HCT116 (cell line): ENCODE data around the gene BRINP3. TPM values are rescaled to one million over a fixed set of nuclear protein-coding genes. Genes with fewer than 3 reads are reported as not detected.

Experiments
- ATAC-seq: fragments of 200-7000 bp; cut with Tn5 transposase; 2 replicates; pipeline ENCODE4 v1.9.1; 2020; ENCODE audit warnings: mild to moderate bottlenecking, moderate library complexity
- BruUV-seq: library from RNA; stranded (reverse); fragments of 400-500 nt; replicated peaks from 2 replicates; lab custom pipeline; 2021; lab: Mats Ljungman, UMichigan
- CTCF ChIA-PET: fragments of 300-600 bp; sonication (Branson Sonifier 250); formaldehyde crosslinking; loops from one replicate; lab custom pipeline; 2021; ENCODE audit warnings: antibody characterized with exemption; lab: Charles Lee
- POLR2A ChIA-PET: fragments of 300-600, 350-600 bp; sonication (Branson Sonifier 250); formaldehyde crosslinking; loops from one replicate; lab custom pipeline; 2021; ENCODE audit warnings: antibody characterized with exemption; lab: Charles Lee
- RAD21 ChIA-PET, 2 experiments: fragments of 300-600 bp; sonication (Branson Sonifier 250); formaldehyde crosslinking; loops; one replicate each; lab custom pipeline; 2023; ENCODE audit warnings: low total read pairs in 2 of 2; ENCODE audit not compliant: uncharacterized antibody in 2 of 2, unreplicated experiment in 2 of 2, low non-redundant PET in 1 of 2; lab: Charles Lee
- DNase-seq: peaks from one replicate; pipeline ENCODE4 v3.0.0-alpha.2; 2010; ENCODE audit warnings: low read depth, low spot score
- H2AFZ ChIP-seq: fragments of 200-600 bp; shearing (Covaris generic), sonication (generic); 2 replicates; pipeline ENCODE4 v1.6.1; 2017; ENCODE audit warnings: low read depth, mixed run types, mixed read lengths, antibody characterized with exemption, low read length; ENCODE audit not compliant: poor library complexity, severe bottlenecking
- H3K27ac ChIP-seq: 2 replicates; pipeline ENCODE4 v1.5.1; 2012; ENCODE audit warnings: low read depth, low read length
- H3K27me3 ChIP-seq: fragments of 200-600 bp; sonication (generic); 2 replicates; pipeline ENCODE4 v1.6.1; 2016; ENCODE audit warnings: mixed run types, low read length, mixed read lengths; ENCODE audit not compliant: insufficient read depth
- H3K36me3 ChIP-seq, 2 experiments: fragments of 200-500 bp in 1 of 2; fragments of 200-600 bp in 1 of 2; sonication (Bioruptor generic) in 1 of 2; sonication (generic) in 1 of 2; 2 replicates each; pipeline versions ENCODE4 v1.5.1 to v1.6.1; 2014 to 2016; ENCODE audit warnings: low read length in 2 of 2, inconsistent platforms in 1 of 2, mixed read lengths in 1 of 2, mixed run types in 1 of 2; ENCODE audit not compliant: insufficient read depth in 2 of 2, control insufficient read depth in 1 of 2
- H3K4me1 ChIP-seq, 2 experiments: fragments of 200-600 bp in 1 of 2; sonication (generic) in 1 of 2; 2 replicates each; pipeline versions ENCODE4 v1.5.1 to v1.6.1; 2012 to 2017; ENCODE audit warnings: low read length in 2 of 2, inconsistent platforms in 1 of 2, mild to moderate bottlenecking in 1 of 2, mixed read lengths in 1 of 2, mixed run types in 1 of 2, moderate library complexity in 1 of 2; ENCODE audit not compliant: insufficient read depth in 2 of 2, control insufficient read depth in 1 of 2
- H3K4me2 ChIP-seq: fragments of 200-600 bp; sonication (generic); 2 replicates; pipeline ENCODE4 v1.6.1; 2017; ENCODE audit warnings: mixed run types, low read length, mixed read lengths
- H3K4me3 ChIP-seq, 2 experiments: fragments of 200-600 bp in 1 of 2; sonication (generic) in 1 of 2; replicated peaks in 1 of 2; 2 replicates each; pipeline ENCODE4 v1.5.1; 2011 to 2016; ENCODE audit warnings: low read length in 2 of 2, control low read depth in 1 of 2, low read depth in 1 of 2, mild to moderate bottlenecking in 1 of 2, mixed read lengths in 1 of 2, mixed run types in 1 of 2
- H3K79me2 ChIP-seq: fragments of 200-600 bp; sonication (generic); 2 replicates; pipeline ENCODE4 v1.6.1; 2017; ENCODE audit warnings: mild to moderate bottlenecking, mixed run types, low read length, moderate library complexity, mixed read lengths; ENCODE audit not compliant: insufficient read depth
- H3K9ac ChIP-seq: fragments of 200-600 bp; sonication (generic); 2 replicates; pipeline ENCODE4 v1.6.1; 2016; ENCODE audit warnings: low read length, mixed read lengths
- H3K9me2 ChIP-seq: fragments of 200-600 bp; sonication (generic), shearing (Covaris generic); 2 replicates; pipeline ENCODE4 v1.6.1; 2017; ENCODE audit warnings: mixed run types, mild to moderate bottlenecking, moderate library complexity; ENCODE audit not compliant: insufficient read depth
- H3K9me3 ChIP-seq, 2 experiments: fragments of 200-500 bp in 1 of 2; fragments of 200-600 bp in 1 of 2; sonication (Bioruptor generic) in 1 of 2; sonication (generic) in 1 of 2; 2 replicates each; pipeline ENCODE4 v1.6.1; 2014 to 2017; ENCODE audit warnings: low read length in 2 of 2, mixed read lengths in 2 of 2, inconsistent platforms in 1 of 2, low read depth in 1 of 2, mild to moderate bottlenecking in 1 of 2, mixed run types in 1 of 2, moderate library complexity in 1 of 2; ENCODE audit not compliant: control insufficient read depth in 1 of 2, insufficient read depth in 1 of 2
- H4K20me1 ChIP-seq: fragments of 200-600 bp; sonication (generic), shearing (Covaris generic); 2 replicates; pipeline ENCODE4 v1.6.1; 2017; ENCODE audit warnings: mixed run types, mild to moderate bottlenecking, moderate library complexity; ENCODE audit not compliant: insufficient read depth
- ELF1 ChIP-seq: IDR thresholded peaks from 2 replicates; pipeline ENCODE4 v1.6.1; 2012; ENCODE audit warnings: low read depth, borderline replicate concordance
- EZH2phosphoT487 ChIP-seq: fragments of 200-600 bp; IDR thresholded peaks from 2 replicates; pipeline ENCODE4 v1.6.1; 2018; ENCODE audit warnings: antibody characterized with exemption, borderline replicate concordance
- JUND ChIP-seq: IDR thresholded peaks from 2 replicates; pipeline ENCODE4 v1.6.1; 2012
- POLR2A ChIP-seq: IDR thresholded peaks from 2 replicates; pipeline ENCODE4 v1.7.0; 2011; ENCODE audit warnings: borderline replicate concordance; ENCODE audit not compliant: insufficient read depth, insufficient read length; ENCODE audit errors: extremely low read depth
- RAD21 ChIP-seq: IDR thresholded peaks from 2 replicates; pipeline ENCODE4 v1.6.1; 2012; ENCODE audit warnings: low read depth, mild to moderate bottlenecking
- SIN3A ChIP-seq: IDR thresholded peaks from 2 replicates; pipeline ENCODE4 v1.6.1; 2012; ENCODE audit warnings: low read depth
- SRF ChIP-seq: IDR thresholded peaks from 2 replicates; pipeline ENCODE4 v1.6.1; 2012; ENCODE audit warnings: low read depth
- TCF7L2 ChIP-seq: IDR thresholded peaks from 2 replicates; pipeline ENCODE4 v1.7.0; 2011; ENCODE audit warnings: borderline replicate concordance, inconsistent platforms; ENCODE audit not compliant: insufficient read depth, insufficient read length; ENCODE audit errors: extremely low read depth
- ZFX ChIP-seq: fragments of 450-650 bp; IDR thresholded peaks from 2 replicates; pipeline ENCODE4 v1.6.1; 2017
- intact Hi-C: fragments of 100-400 bp; cut with micrococcal nuclease; formaldehyde crosslinking; loops from 2 replicates; pipeline ENCODE4 v1.10.0; 2022
- total RNA-seq: library from RNA; stranded (reverse); gene quantifications from one replicate; pipeline ENCODE4 v1.2.1, GENCODE V29; 2021; ENCODE audit not compliant: unreplicated experiment
- TF ChIP-seq, protein P1 (sequence below), 3 experiments: fragments of 200-600 bp in 1 of 3; sonication (generic) in 1 of 3; IDR thresholded peaks in 2 of 3; conservative IDR thresholded peaks in 1 of 3; 2 replicates each; pipeline ENCODE4 v1.5.1; 2012 to 2017; ENCODE audit warnings: low read depth in 2 of 3, low read length in 2 of 3, antibody characterized with exemption in 1 of 3, borderline replicate concordance in 1 of 3, control low read depth in 1 of 3, mild to moderate bottlenecking in 1 of 3, mixed read lengths in 1 of 3, mixed run types in 1 of 3, moderate library complexity in 1 of 3; ENCODE audit not compliant: insufficient read depth in 1 of 3
- TF ChIP-seq, protein P2 (sequence below): IDR thresholded peaks from 2 replicates; pipeline ENCODE4 v1.6.1; 2012

BRINP3 gene
- total RNA-seq, 1 experiment from 2014 or later: not detected

DNA sequence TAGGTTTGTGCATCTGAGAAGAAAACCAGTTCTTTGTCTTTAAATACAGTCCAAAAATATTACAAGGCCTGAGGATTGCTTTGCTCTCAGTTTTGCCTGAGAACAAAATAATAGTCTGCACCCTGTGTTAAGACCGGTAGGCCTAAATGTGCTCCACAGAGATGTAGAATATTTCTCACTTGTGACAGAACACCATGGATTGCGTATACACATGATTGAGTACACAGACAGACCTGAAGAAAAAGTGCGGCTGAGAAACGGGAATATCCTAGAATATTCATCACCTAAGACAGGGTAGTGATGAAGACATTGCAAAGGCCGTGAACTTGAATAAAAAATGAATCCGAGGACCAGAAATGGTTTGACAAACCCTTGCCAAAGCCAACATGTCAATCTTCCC lies 155.4 kb downstream of the BRINP3 start:
- no peaks in the 10 kb centered on the region for H3K9me3 ChIP-seq
- ATAC-seq (no peak), DNase-seq (no peak)
- ChIA-PET POLR2A (no interaction called here), CTCF (no interaction called here), RAD21 (no interaction called here)
- H3K9me2 ChIP-seq: no peaks in the 10 kb centered on the region
- no peaks in the 10 kb centered on the region for H4K20me1 ChIP-seq
- no peak overlapping the region for H3K27ac ChIP-seq
- no peak overlapping the region for H2AFZ ChIP-seq
- no peaks in the 10 kb centered on the region for H3K4me1 ChIP-seq
- no peak for TF ChIP-seq SIN3A
- no peak for TF ChIP-seq ZFX
- no peak for TF ChIP-seq RAD21
- TF ChIP-seq, protein P1, sequence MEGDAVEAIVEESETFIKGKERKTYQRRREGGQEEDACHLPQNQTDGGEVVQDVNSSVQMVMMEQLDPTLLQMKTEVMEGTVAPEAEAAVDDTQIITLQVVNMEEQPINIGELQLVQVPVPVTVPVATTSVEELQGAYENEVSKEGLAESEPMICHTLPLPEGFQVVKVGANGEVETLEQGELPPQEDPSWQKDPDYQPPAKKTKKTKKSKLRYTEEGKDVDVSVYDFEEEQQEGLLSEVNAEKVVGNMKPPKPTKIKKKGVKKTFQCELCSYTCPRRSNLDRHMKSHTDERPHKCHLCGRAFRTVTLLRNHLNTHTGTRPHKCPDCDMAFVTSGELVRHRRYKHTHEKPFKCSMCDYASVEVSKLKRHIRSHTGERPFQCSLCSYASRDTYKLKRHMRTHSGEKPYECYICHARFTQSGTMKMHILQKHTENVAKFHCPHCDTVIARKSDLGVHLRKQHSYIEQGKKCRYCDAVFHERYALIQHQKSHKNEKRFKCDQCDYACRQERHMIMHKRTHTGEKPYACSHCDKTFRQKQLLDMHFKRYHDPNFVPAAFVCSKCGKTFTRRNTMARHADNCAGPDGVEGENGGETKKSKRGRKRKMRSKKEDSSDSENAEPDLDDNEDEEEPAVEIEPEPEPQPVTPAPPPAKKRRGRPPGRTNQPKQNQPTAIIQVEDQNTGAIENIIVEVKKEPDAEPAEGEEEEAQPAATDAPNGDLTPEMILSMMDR (IDR thresholded peaks at IDR 0.05 in 2 of 3, conservative IDR thresholded peaks at IDR 0.05 in 1 of 3; ENCODE audit: borderline replicate concordance in 1 of 3, insufficient read depth in 1 of 3, low read depth in 2 of 3, low read length in 2 of 3): no peak
- TF ChIP-seq POLR2A: no peak
- TF ChIP-seq SRF: no peak
- TF ChIP-seq TCF7L2: no peak
- TF ChIP-seq EZH2phosphoT487: no peak
- TF ChIP-seq ELF1: no peak
- no peak for TF ChIP-seq JUND
- TF ChIP-seq, protein P2, sequence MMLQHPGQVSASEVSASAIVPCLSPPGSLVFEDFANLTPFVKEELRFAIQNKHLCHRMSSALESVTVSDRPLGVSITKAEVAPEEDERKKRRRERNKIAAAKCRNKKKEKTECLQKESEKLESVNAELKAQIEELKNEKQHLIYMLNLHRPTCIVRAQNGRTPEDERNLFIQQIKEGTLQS: no peak
- no peaks in the 10 kb centered on the region for H3K79me2 ChIP-seq
- intact Hi-C loops: no loop called here
- H3K36me3 ChIP-seq: no peaks in the 10 kb centered on the region
- H3K4me3 ChIP-seq: no peak overlapping the region
- no TSS peak for BruUV-seq
- H3K4me2 ChIP-seq: no peak overlapping the region
- no peak overlapping the region for H3K9ac ChIP-seq
- H3K27me3 ChIP-seq: no peaks in the 10 kb centered on the region
